Esophagus squamous epithelium (tissue), 5 donors: ENCODE results near the gene TRAPPC1. TPM values are rescaled to one million over a fixed set of nuclear protein-coding genes. Genes with fewer than 3 reads are reported as not detected.

Source experiments
- DNase-seq: peaks from one replicate; lab custom pipeline; 2025; lab: John Stamatoyannopoulos, UW
- H3K27ac ChIP-seq, 4 donors: fragments of 200-600 bp; sonication (generic); one replicate each; pipeline ENCODE4 v1.5.1; 2016 to 2019; ENCODE audit warnings: mild to moderate bottlenecking in 1 of 4
- H3K27me3 ChIP-seq, 4 donors: fragments of 200-600 bp; sonication (generic); 1 replicate in 3 of 4; 2 replicates in 1 of 4; pipeline versions ENCODE4 v1.5.1 to v1.6.0; 2017 to 2021; ENCODE audit warnings: antibody characterized with exemption in 1 of 4
- H3K36me3 ChIP-seq, 3 donors: fragments of 200-600 bp; sonication (generic); one replicate each; pipeline ENCODE4 v1.5.1; 2016 to 2019
- H3K4me1 ChIP-seq, 3 donors: fragments of 200-600 bp; sonication (generic); one replicate each; pipeline ENCODE4 v1.5.1; 2017 to 2019
- H3K4me3 ChIP-seq, 4 donors: fragments of 200-600 bp; sonication (generic); 1 replicate in 3 of 4; 2 replicates in 1 of 4; pipeline ENCODE4 v1.5.1; 2016 to 2019; ENCODE audit warnings: mild to moderate bottlenecking in 2 of 4, moderate library complexity in 1 of 4
- H3K9me3 ChIP-seq, 3 donors: fragments of 200-600 bp; sonication (generic); one replicate each; pipeline ENCODE4 v1.5.1; 2016 to 2019
- CTCF ChIP-seq, 6 experiments: fragments of 450-650 bp in 4 of 6; fragments of 200-600 bp in 2 of 6; sonication (generic) in 2 of 6; IDR thresholded peaks; one replicate each; pipeline ENCODE4 v1.5.1; 2016 to 2019; ENCODE audit warnings: antibody characterized with exemption in 6 of 6, mild to moderate bottlenecking in 4 of 6, moderate library complexity in 4 of 6
- POLR2A ChIP-seq, 4 donors: fragments of 450-650 bp; IDR thresholded peaks; one replicate each; pipeline ENCODE4 v1.6.1; 2017; ENCODE audit warnings: antibody characterized with exemption in 4 of 4, mild to moderate bottlenecking in 4 of 4, moderate library complexity in 3 of 4
- WGBS, 2 donors: methylation state at CpG; one replicate each; pipeline ENCODE4 v1.1.5; 2018; 5-methylcytosine and 5-hydroxymethylcytosine counted together
- intact Hi-C: fragments of 100-400 bp; cut with DNase I; formaldehyde crosslinking; loops from one replicate; pipeline ENCODE4 v1.15.0; 2022
- total RNA-seq, 4 donors: library from RNA; depleted of rRNA; stranded (reverse); fragments of >200 nt; gene quantifications; one replicate each; pipeline ENCODE4 v1.1.0, GENCODE V29; 2016
- donor health status: DM: yes; HTN: yes; CAD: no.

The TRAPPC1 gene
- total RNA-seq, 4 donors from 2014 or later, result 31.3 to 71.1 (median 40.3) TPM

- H3K27me3 ChIP-seq, result peaks cover 0 to 11% (median 0%) of the 10 kb centered on the region in 4 donors
- H3K4me3 ChIP-seq, result no peak overlapping the region
- intact Hi-C loops, result no loop called here
- WGBS, 2 donors, result 79 to 86% methylated on average over 4 to 8 of the region's 8 CpGs
- H3K36me3 ChIP-seq, result no peaks in the 10 kb centered on the region
- H3K4me1 ChIP-seq, result peaks cover 0 to 19% (median 0%) of the 10 kb centered on the region in 3 donors
- H3K27ac ChIP-seq, result no peak overlapping the region
- TF ChIP-seq POLR2A (IDR thresholded peaks at IDR 0.05) (no peak), CTCF (IDR thresholded peaks at IDR 0.05) (no peak)
- H3K9me3 ChIP-seq, result peaks cover 0 to 18% (median 17%) of the 10 kb centered on the region in 3 donors
- DNase-seq, result no peak
These were observed 40.5 kb upstream of the TRAPPC1 start for GRCh38 chr17:7972131-7972785.

- Histone ChIP-seq H3K4me1 (peaks cover 0 to 19% (median 0%) of the 10 kb centered on the region in 3 donors), H3K9me3 (peaks cover 0 to 18% (median 17%) of the 10 kb centered on the region in 3 donors), H3K36me3 (no peaks in the 10 kb centered on the region), H3K27ac (no peak overlapping the region), H3K27me3 (peaks cover 0 to 11% (median 0%) of the 10 kb centered on the region in 4 donors), H3K4me3 (no peak overlapping the region)
- intact Hi-C loops, result no loop called here
- WGBS, 2 donors, result 49 to 63% methylated on average over 4 of the region's 4 CpGs
- TF ChIP-seq CTCF (IDR thresholded peaks at IDR 0.05) (no peak), POLR2A (IDR thresholded peaks at IDR 0.05) (no peak)
- DNase-seq, result no peak
These were observed 39.9 kb upstream of the TRAPPC1 start for GRCh38 chr17:7971651-7972050.

GRCh38 chr17:7969433-7969832, 37.7 kb upstream of the TRAPPC1 start:
- H3K36me3 ChIP-seq, result no peaks in the 10 kb centered on the region
- intact Hi-C loops, result no loop called here
- peaks cover 0 to 19% (median 0%) of the 10 kb centered on the region in 3 donors for H3K4me1 ChIP-seq
- no peak overlapping the region for H3K4me3 ChIP-seq
- peaks cover 0 to 6% (median 4%) of the 10 kb centered on the region in 3 donors for H3K9me3 ChIP-seq
- TF ChIP-seq CTCF (IDR thresholded peaks at IDR 0.05) (no peak), POLR2A (IDR thresholded peaks at IDR 0.05) (no peak)
- no peak for DNase-seq
- H3K27ac ChIP-seq, result no peak overlapping the region
- 56 to 58% methylated on average over 5 to 6 of the region's 6 CpGs for WGBS, 2 donors
- H3K27me3 ChIP-seq, result peaks cover 0 to 11% (median 0%) of the 10 kb centered on the region in 4 donors

GRCh38 chr17:7967751-7968150, 36.0 kb upstream of the TRAPPC1 start:
- no peaks in the 10 kb centered on the region for H3K9me3 ChIP-seq
- no peak overlapping the region for H3K4me3 ChIP-seq
- TF ChIP-seq CTCF (IDR thresholded peaks at IDR 0.05), result no peak
- no peak for TF ChIP-seq POLR2A (IDR thresholded peaks at IDR 0.05)
- no peaks in the 10 kb centered on the region for H3K36me3 ChIP-seq
- WGBS, 2 donors, result 60 to 66% methylated on average over 2 of the region's 2 CpGs
- no peak overlapping the region for H3K27ac ChIP-seq
- no peak for DNase-seq
- intact Hi-C loops, result no loop called here
- peaks cover 0 to 11% (median 0%) of the 10 kb centered on the region in 4 donors for H3K27me3 ChIP-seq
- H3K4me1 ChIP-seq, result peaks cover 0 to 19% (median 0%) of the 10 kb centered on the region in 3 donors

DNA sequence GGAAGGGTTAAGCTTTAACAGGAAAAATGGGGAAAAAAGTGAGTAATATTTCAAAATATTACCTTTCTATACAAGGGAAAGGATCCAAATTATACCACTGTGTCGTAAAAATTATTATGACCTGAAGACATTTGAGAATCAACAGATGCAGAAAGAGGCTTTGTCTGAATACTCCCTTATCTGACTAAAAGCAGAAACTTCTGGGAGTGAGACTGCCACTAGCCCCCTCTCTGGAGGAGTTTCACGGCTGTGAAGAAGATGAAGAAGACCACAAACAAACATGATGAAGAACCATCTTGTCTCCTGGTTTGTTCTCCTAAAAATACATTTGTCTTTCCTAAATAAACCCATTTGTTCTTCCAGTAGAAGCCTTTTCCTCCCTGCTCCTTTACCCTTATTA, 29.7 kb upstream of the TRAPPC1 start:
- no peak overlapping the region for H3K4me3 ChIP-seq
- H3K9me3 ChIP-seq, result no peaks in the 10 kb centered on the region
- H3K36me3 ChIP-seq, result no peaks in the 10 kb centered on the region
- 37 to 44% methylated on average over 2 of the region's 2 CpGs for WGBS, 2 donors
- peaks cover 0 to 32% (median 0%) of the 10 kb centered on the region in 4 donors for H3K27me3 ChIP-seq
- no peak overlapping the region for H3K27ac ChIP-seq
- H3K4me1 ChIP-seq, result no peaks in the 10 kb centered on the region
- TF ChIP-seq CTCF (IDR thresholded peaks at IDR 0.05) (no peak), POLR2A (IDR thresholded peaks at IDR 0.05) (no peak)
- intact Hi-C loops, result no loop called here
- DNase-seq, result no peak
